Adrenal gland (tissue), 12 donors: Measurements from ENCODE around the gene PPL. TPM values are rescaled to one million over a fixed set of nuclear protein-coding genes. Genes with fewer than 3 reads are reported as not detected.

ENCODE experiments used
- DNase-seq, 7 donors: peaks; one replicate each; pipeline ENCODE4 v3.0.0-alpha.2; 2019 to 2020
- H3K27ac ChIP-seq, 5 donors: fragments of 200-600 bp; sonication (generic) in 4 of 5; 1 replicate in 3 of 5; 2 replicates in 2 of 5; pipeline versions ENCODE4 v1.5.1 to v1.8.0; 2016 to 2020; ENCODE audit warnings: mild to moderate bottlenecking in 1 of 5
- H3K27me3 ChIP-seq: fragments of 200-600 bp; 2 replicates; pipeline ENCODE4 v1.8.0; 2021
- H3K36me3 ChIP-seq, 2 donors: fragments of 200-600 bp; replicated peaks in 1 of 2; 1 replicate in 1 of 2; 2 replicates in 1 of 2; pipeline versions ENCODE4 v1.5.1 to v1.8.0; 2018 to 2022
- H3K4me1 ChIP-seq, 2 donors: fragments of 200-600 bp; replicated peaks in 1 of 2; 1 replicate in 1 of 2; 2 replicates in 1 of 2; pipeline versions ENCODE4 v1.5.1 to v1.8.0; 2018 to 2021
- H3K4me3 ChIP-seq, 4 donors: fragments of 200-600 bp; sonication (generic) in 3 of 4; one replicate each; pipeline ENCODE4 v1.5.1; 2016 to 2018
- H3K9me3 ChIP-seq, 3 donors: fragments of 200-600 bp; sonication (generic) in 1 of 3; replicated peaks in 1 of 3; 1 replicate in 2 of 3; 2 replicates in 1 of 3; pipeline versions ENCODE4 v1.5.1 to v1.8.0; 2016 to 2021
- POLR2A ChIP-seq, 2 donors: fragments of 450-650 bp; IDR thresholded peaks; one replicate each; pipeline ENCODE4 v1.6.1; 2017; ENCODE audit warnings: antibody characterized with exemption in 2 of 2, mild to moderate bottlenecking in 2 of 2, moderate library complexity in 1 of 2
- WGBS, 4 donors: extraction: QIAGEN DNeasy Blood & Tissue Kit in 2 of 4; methylation state at CpG; one replicate each; pipeline versions ENCODE4 v1.1.5 to v1.1.7; 2013 to 2017; 5-methylcytosine and 5-hydroxymethylcytosine counted together
- intact Hi-C, 2 donors: fragments of 100-400 bp; cut with DNase I; formaldehyde crosslinking; loops; one replicate each; pipeline versions ENCODE4 v1.14.1 to v1.15.0; 2022 to 2023
- polyA plus RNA-seq, 3 donors: library from polyadenylated mRNA; stranded (reverse); fragments of 200-250 nt in 2 of 3; fragments of 350-450 nt in 1 of 3; fragmentation: Illumina TruSeq in 1 of 3; extraction: RNeasy Lipid Tissue Mini Kit (QIAGEN cat#74804) in 1 of 3; gene quantifications; one replicate each; pipeline ENCODE4 v1.2.3, GENCODE V29; 2013 to 2014
- total RNA-seq, 9 donors: library from RNA; depleted of rRNA in 4 of 9; stranded (reverse); fragments of >200 nt in 4 of 9; fragments of 120-200 nt in 1 of 9; fragmentation: NEBNext Ultra II Directional in 1 of 9; extraction: Animal tissue kit (Norgen Biotek cat#: 25700) in 1 of 9; gene quantifications; one replicate each; pipeline versions ENCODE4 v1.1.0 to v1.2.4, GENCODE V29; 2013 to 2023
- TF ChIP-seq, protein P1 (sequence below), 6 experiments: fragments of 450-650 bp in 4 of 6; fragments of 200-600 bp in 2 of 6; sonication (generic) in 1 of 6; IDR thresholded peaks; 1 replicate in 5 of 6; 2 replicates in 1 of 6; pipeline versions ENCODE4 v1.5.1 to v1.8.0; 2016 to 2021; ENCODE audit warnings: antibody characterized with exemption in 6 of 6, mild to moderate bottlenecking in 2 of 6, moderate library complexity in 1 of 6
- donor health status: healthy with polysubstance abuse.
- donor health status: Bipolar disorder and iron deficiency.
- donor health status: DM: yes; HTN: yes; CAD: no.
- donor health status: DM: no; HTN: no; CAD: no.
- donor health status: DM: no; HTN: no; CAD: no.
- donor health status: DM: yes; HTN: yes; CAD: no.

The PPL gene
- total and polyA plus RNA-seq, 12 donors, result 0.38 to 20.9 (median 14.7) TPM

DNA sequence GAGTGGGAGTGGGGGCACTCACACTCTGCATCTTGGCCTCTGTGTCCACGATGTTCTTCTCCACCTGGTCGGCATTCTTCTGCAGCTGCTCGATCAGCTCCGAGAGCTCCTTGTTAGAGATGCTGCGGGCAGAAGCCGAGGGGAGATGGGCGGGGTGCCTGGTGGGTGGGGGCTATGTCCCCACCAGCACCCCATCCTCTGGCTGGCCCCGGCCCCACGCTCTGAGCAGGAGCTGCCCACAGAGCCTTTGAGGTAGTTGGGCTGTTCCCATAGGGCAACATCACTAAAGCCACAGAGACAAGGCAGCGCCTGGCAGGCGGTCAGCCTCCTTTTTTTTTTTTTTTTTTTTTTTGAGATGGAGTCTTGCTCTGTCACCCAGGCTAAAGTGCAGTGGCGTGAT, 26.1 kb downstream of the PPL start:
- Histone ChIP-seq H3K36me3 (no peaks in the 10 kb centered on the region), H3K4me1 (no peaks in the 10 kb centered on the region), H3K27ac (no peak overlapping the region), H3K9me3 (no peaks in the 10 kb centered on the region), H3K27me3 (no peaks in the 10 kb centered on the region), H3K4me3 (no peak overlapping the region)
- TF ChIP-seq, protein P1, sequence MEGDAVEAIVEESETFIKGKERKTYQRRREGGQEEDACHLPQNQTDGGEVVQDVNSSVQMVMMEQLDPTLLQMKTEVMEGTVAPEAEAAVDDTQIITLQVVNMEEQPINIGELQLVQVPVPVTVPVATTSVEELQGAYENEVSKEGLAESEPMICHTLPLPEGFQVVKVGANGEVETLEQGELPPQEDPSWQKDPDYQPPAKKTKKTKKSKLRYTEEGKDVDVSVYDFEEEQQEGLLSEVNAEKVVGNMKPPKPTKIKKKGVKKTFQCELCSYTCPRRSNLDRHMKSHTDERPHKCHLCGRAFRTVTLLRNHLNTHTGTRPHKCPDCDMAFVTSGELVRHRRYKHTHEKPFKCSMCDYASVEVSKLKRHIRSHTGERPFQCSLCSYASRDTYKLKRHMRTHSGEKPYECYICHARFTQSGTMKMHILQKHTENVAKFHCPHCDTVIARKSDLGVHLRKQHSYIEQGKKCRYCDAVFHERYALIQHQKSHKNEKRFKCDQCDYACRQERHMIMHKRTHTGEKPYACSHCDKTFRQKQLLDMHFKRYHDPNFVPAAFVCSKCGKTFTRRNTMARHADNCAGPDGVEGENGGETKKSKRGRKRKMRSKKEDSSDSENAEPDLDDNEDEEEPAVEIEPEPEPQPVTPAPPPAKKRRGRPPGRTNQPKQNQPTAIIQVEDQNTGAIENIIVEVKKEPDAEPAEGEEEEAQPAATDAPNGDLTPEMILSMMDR (IDR thresholded peaks at IDR 0.05), result no peak
- TF ChIP-seq POLR2A (IDR thresholded peaks at IDR 0.05), result no peak
- 79 to 95% (median 88%) methylated on average over 5 to 12 of the region's 12 CpGs for WGBS, 4 donors
- no peak for DNase-seq
- intact Hi-C loops, result no loop called here

DNA sequence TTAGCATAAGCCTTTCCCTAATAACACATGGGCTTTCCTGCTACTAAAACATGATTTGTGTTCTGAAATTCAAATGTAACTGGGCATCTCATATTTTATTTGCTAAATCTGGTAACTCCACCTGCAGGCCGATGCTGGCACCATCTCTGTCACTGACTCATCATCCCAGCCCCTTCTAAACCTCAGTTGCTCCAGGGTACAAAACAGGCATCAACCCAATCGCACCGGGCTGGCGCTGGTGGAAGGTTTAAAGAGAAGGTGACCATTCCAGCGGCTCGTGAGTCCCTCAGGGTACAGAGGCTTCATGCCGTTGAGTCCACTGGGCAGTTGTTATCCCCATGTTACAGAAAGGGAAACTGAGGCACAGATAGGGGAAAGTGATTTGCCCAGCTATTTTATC, 27.1 kb downstream of the PPL start:
- WGBS, 4 donors, result 71 to 85% (median 83%) methylated on average over 6 to 7 of the region's 7 CpGs
- no peak for DNase-seq
- Histone ChIP-seq H3K27ac (no peak overlapping the region), H3K27me3 (no peaks in the 10 kb centered on the region), H3K36me3 (no peaks in the 10 kb centered on the region), H3K4me3 (no peak overlapping the region), H3K9me3 (no peaks in the 10 kb centered on the region), H3K4me1 (no peaks in the 10 kb centered on the region)
- no peak for TF ChIP-seq POLR2A (IDR thresholded peaks at IDR 0.05)
- TF ChIP-seq, protein P1 (IDR thresholded peaks at IDR 0.05), result no peak
- intact Hi-C loops, result no loop called here

DNA sequence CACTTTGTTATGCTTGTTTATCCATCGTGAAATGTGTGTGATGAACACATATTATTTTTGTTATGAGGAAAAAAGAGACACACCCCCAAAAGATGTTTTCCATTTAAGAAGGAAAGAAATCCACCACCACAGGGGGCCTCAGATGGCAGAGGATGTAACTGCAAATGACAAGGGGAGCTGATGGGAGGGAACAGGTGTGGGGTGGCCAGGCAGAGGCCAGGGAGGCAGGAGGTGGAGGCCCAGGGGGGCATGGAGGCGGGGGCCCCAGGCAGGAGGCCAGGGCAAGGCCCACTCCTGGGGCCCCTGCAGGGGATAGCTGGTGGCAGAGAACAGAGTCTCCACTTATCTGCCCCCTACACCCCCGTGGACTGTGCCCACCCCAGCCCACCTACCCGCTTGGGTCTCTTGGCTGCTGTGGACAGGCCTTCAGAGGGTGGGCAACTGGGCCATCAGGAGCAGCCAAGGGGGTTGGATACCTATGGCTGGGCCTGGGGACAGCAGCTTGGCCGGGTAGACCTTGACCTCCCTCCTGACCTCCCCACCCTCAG, 28.0 kb downstream of the PPL start:
- Histone ChIP-seq H3K27me3 (no peaks in the 10 kb centered on the region), H3K27ac (no peak overlapping the region), H3K36me3 (no peaks in the 10 kb centered on the region), H3K9me3 (no peaks in the 10 kb centered on the region), H3K4me3 (no peak overlapping the region), H3K4me1 (no peaks in the 10 kb centered on the region)
- no peak for DNase-seq
- no peak for TF ChIP-seq POLR2A (IDR thresholded peaks at IDR 0.05)
- TF ChIP-seq, protein P1 (IDR thresholded peaks at IDR 0.05), result no peak
- 83 to 96% (median 89%) methylated on average over 4 to 5 of the region's 5 CpGs for WGBS, 4 donors
- intact Hi-C loops, result no loop called here

DNA sequence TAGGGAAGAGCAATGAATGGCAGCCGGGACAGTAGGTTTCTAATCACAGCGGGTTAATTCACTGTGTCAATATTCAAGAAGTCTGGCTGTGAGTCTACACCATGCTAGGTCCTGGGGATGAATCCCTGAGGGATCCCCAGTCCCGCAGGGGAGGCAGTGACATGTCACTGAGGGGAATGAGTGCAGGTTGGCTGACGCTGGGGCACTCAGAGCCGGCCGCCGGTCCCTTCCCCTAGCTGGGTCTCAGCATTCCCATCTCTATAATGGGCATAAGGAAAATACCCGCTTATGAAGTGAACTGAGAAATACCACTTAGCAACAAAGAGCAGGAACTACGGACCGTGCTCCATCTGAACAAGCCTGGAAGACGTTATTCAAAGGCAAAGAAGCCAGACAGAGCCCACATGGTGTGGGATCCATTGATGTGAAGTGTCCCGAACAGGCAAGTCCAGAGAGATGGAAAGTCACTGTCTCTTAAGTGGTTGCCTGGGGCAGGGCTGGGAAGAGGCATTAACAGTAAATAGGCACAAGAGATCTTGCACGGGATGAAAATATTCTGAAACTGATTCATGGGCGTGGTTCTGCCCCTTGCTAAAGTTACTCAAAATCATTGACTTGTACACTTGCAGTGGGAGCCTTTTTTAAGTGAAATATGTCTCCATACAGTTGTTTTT, 31.9 kb downstream of the PPL start:
- intact Hi-C loops, result no loop called here
- WGBS, 4 donors, result 85 to 89% (median 88%) methylated on average over 14 of the region's 14 CpGs
- H3K27ac ChIP-seq, result no peak overlapping the region
- TF ChIP-seq, protein P1 (IDR thresholded peaks at IDR 0.05), result no peak
- no peak for TF ChIP-seq POLR2A (IDR thresholded peaks at IDR 0.05)
- no peaks in the 10 kb centered on the region for H3K36me3 ChIP-seq
- H3K9me3 ChIP-seq, result no peaks in the 10 kb centered on the region
- H3K4me3 ChIP-seq, result no peak overlapping the region
- no peaks in the 10 kb centered on the region for H3K4me1 ChIP-seq
- no peak for DNase-seq
- no peaks in the 10 kb centered on the region for H3K27me3 ChIP-seq
